OCI-LY3 (cell line): ENCODE data around the gene CEMIP.

ENCODE experiments used
- H2AFZ ChIP-seq: fragments of 200-600, 300-600 bp; shearing (Covaris generic); 2 replicates; pipeline ENCODE4 v1.6.0; 2014; ENCODE audit warnings: antibody characterized with exemption, low read depth, low read length
- H3K27ac ChIP-seq: fragments of 200-600, 300-600 bp; sonication (generic); 2 replicates; pipeline ENCODE4 v1.5.1; 2014; ENCODE audit warnings: mild to moderate bottlenecking, low read length, moderate library complexity, mixed read lengths
- H3K27me3 ChIP-seq: fragments of 200-600, 300-600 bp; sonication (generic); 2 replicates; pipeline ENCODE4 v1.6.1; 2014; ENCODE audit warnings: low read depth, low read length, mixed read lengths
- H3K36me3 ChIP-seq: fragments of 200-600, 300-600 bp; sonication (generic); replicated peaks from 2 replicates; pipeline ENCODE3; 2014; ENCODE audit warnings: low read depth, low read length, mixed read lengths
- H3K4me1 ChIP-seq: fragments of 300-600, 200-600 bp; sonication (generic); 2 replicates; pipeline ENCODE4 v1.6.1; 2014; ENCODE audit warnings: low read length, mixed read lengths
- H3K4me2 ChIP-seq: fragments of 200-600, 300-600 bp; sonication (generic); 2 replicates; pipeline ENCODE4 v1.6.1; 2014; ENCODE audit warnings: low read length, mixed read lengths
- H3K4me3 ChIP-seq: fragments of 300-600, 200-600 bp; sonication (generic); 2 replicates; pipeline ENCODE4 v1.5.1; 2014; ENCODE audit warnings: antibody characterized with exemption, mild to moderate bottlenecking, low read length, moderate library complexity
- H3K79me2 ChIP-seq: fragments of 300-600, 200-600 bp; shearing (Covaris generic); 2 replicates; pipeline ENCODE4 v1.6.1; 2014; ENCODE audit warnings: mild to moderate bottlenecking, low read length, mixed read lengths
- H3K9ac ChIP-seq: fragments of 300-600, 200-600 bp; shearing (Covaris generic); 2 replicates; pipeline ENCODE4 v1.6.0; 2014; ENCODE audit warnings: mild to moderate bottlenecking, low read length, moderate library complexity
- H3K9me3 ChIP-seq: fragments of 200-600, 300-600 bp; shearing (Covaris generic); 2 replicates; pipeline ENCODE4 v1.6.1; 2014; ENCODE audit warnings: low read length, mixed read lengths; ENCODE audit not compliant: insufficient read depth
- H4K20me1 ChIP-seq: fragments of 200-600, 300-600 bp; sonication (generic); 2 replicates; pipeline ENCODE4 v1.6.1; 2016; ENCODE audit warnings: low read length, mixed read lengths; ENCODE audit not compliant: insufficient read depth
- CTCF ChIP-seq: fragments of 200-600, 300-600 bp; sonication (generic); IDR thresholded peaks from 2 replicates; pipeline ENCODE4 v1.5.1; 2014; ENCODE audit warnings: antibody characterized with exemption, low read length, low read depth
- EZH2phosphoT487 ChIP-seq: fragments of 200-600 bp; shearing (Covaris generic); IDR thresholded peaks from 2 replicates; pipeline ENCODE4 v1.6.1; 2018; ENCODE audit warnings: antibody characterized with exemption, mixed run types, low read depth

The CEMIP gene

GRCh38 chr15:80749589-80749988 lies 29.6 kb upstream of the CEMIP start:
- Histone ChIP-seq H3K4me2 (no peak overlapping the region), H3K79me2 (peaks cover 32% of the 10 kb centered on the region), H3K4me1 (no peaks in the 10 kb centered on the region), H2AFZ (no peak overlapping the region), H3K36me3 (peaks cover 21% of the 10 kb centered on the region), H3K9ac (no peak overlapping the region), H3K27ac (no peak overlapping the region), H4K20me1 (peaks cover 11% of the 10 kb centered on the region), H3K9me3 (no peaks in the 10 kb centered on the region), H3K4me3 (no peak overlapping the region), H3K27me3 (no peaks in the 10 kb centered on the region)
- TF ChIP-seq EZH2phosphoT487 (no peak), CTCF (no peak)

DNA sequence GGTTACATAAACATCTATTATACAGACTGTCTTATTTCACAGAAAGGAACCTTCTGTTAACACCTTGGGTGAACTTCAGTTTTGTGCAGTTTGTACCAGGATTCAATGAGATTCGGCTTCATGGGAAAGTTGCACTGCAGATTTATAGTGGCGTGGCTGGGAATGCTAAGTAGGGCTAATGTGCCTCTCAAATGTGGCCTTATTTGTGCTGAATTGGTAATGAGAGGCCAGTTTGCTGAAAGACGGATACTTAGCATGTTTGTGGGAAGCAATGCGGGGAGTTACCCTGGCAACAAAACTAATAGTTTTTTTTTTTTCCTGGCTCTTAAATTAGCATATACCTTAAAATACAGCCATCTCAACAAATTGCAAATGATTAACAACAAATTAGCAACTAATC lies 28.6 kb upstream of the CEMIP start:
- Histone ChIP-seq H3K79me2 (peaks cover 25% of the 10 kb centered on the region), H4K20me1 (peaks cover 11% of the 10 kb centered on the region), H3K4me3 (no peak overlapping the region), H3K27ac (no peak overlapping the region), H3K4me2 (no peak overlapping the region), H2AFZ (no peak overlapping the region), H3K36me3 (peaks cover 27% of the 10 kb centered on the region), H3K9me3 (no peaks in the 10 kb centered on the region), H3K27me3 (no peaks in the 10 kb centered on the region), H3K4me1 (no peaks in the 10 kb centered on the region), H3K9ac (no peak overlapping the region)
- TF ChIP-seq CTCF (no peak), EZH2phosphoT487 (no peak)

DNA sequence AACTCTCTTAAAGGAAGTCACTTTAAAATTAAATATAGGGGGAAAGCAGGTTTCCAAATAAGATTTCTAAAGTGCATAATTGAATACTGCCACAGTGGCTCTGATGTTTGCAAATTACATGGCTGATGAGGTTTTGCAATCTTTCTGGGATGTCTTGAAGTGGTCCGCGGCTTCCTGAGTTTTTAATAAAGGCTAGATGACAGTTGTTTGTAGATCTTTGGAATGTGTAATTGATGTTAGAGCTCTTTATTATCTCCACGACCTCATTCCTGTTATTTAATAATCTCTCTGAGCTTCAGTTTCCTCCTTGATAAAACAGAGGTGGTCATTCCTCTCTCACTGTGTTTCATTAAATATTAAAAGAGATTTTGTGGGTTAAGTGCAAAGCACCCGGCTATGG lies 27.0 kb upstream of the CEMIP start:
- H3K27me3 ChIP-seq: no peaks in the 10 kb centered on the region
- peaks cover 33% of the 10 kb centered on the region for H3K36me3 ChIP-seq
- no peak overlapping the region for H2AFZ ChIP-seq
- H3K9me3 ChIP-seq: no peaks in the 10 kb centered on the region
- no peak overlapping the region for H3K4me3 ChIP-seq
- H4K20me1 ChIP-seq: peaks cover 11% of the 10 kb centered on the region
- no peaks in the 10 kb centered on the region for H3K4me1 ChIP-seq
- H3K79me2 ChIP-seq: peaks cover 11% of the 10 kb centered on the region
- H3K27ac ChIP-seq: no peak overlapping the region
- H3K9ac ChIP-seq: no peak overlapping the region
- no peak overlapping the region for H3K4me2 ChIP-seq
- TF ChIP-seq CTCF (no peak), EZH2phosphoT487 (no peak)

DNA sequence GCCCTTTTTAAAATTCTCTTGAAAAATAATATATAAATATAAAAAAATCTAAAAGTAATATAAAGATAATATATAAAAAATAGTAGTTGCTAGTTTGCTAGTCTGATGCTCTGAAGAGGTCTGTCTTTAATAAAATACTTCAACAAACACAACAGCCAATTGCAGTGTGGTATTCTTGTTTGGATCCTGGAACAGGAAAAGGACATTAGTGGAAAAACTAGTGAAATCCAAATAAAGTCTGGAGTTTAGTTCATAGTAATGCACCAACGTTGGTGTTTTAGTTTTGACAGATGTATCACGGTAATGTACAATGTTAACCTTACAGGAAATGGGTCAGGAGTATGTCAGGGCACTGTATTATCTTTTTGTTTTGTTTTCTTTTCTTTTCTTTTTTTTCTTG lies 26.0 kb upstream of the CEMIP start:
- Histone ChIP-seq H3K9ac (no peak overlapping the region), H3K4me3 (no peak overlapping the region), H3K79me2 (0 out of 2 replicates have a peak, but pooled peaks cover 1% of the 10 kb centered on the region), H3K27me3 (no peaks in the 10 kb centered on the region), H3K4me1 (no peaks in the 10 kb centered on the region), H4K20me1 (peaks cover 2% of the 10 kb centered on the region), H3K27ac (no peak overlapping the region), H2AFZ (no peak overlapping the region), H3K4me2 (no peak overlapping the region), H3K36me3 (peaks cover 33% of the 10 kb centered on the region), H3K9me3 (no peaks in the 10 kb centered on the region)
- TF ChIP-seq EZH2phosphoT487 (no peak), CTCF (no peak)
